ENCODE data around the gene RNF13. TPM values are rescaled to one million over a fixed set of nuclear protein-coding genes. Genes with fewer than 3 reads are reported as not detected.

The RNF13 gene
- total and polyA plus RNA-seq, 9 donors: 49.4 to 89.4 (median 54.1) TPM

- Histone ChIP-seq H3K27me3 (no peaks in the 10 kb centered on the region), H3K4me3 (no peak overlapping the region), H3K9me3 (no peaks in the 10 kb centered on the region), H3K36me3 (no peaks in the 10 kb centered on the region), H3K27ac (no peak overlapping the region), H3K4me1 (ENCODE audit: insufficient read depth) (no peaks in the 10 kb centered on the region)
- 71 to 85% (median 80%) methylated on average over 2 of the region's 2 CpGs for WGBS, 3 donors
- TF ChIP-seq CTCF (IDR thresholded peaks at IDR 0.05) (no peak), EP300 (IDR thresholded peaks at IDR 0.05) (no peak), POLR2A (IDR thresholded peaks at IDR 0.05) (no peak)
- intact Hi-C loops (cut with DNase I): no loop called here
- no peak for DNase-seq
These were observed 40.2 kb upstream of the RNF13 start for GRCh38 chr3:149772861-149773260.

DNA sequence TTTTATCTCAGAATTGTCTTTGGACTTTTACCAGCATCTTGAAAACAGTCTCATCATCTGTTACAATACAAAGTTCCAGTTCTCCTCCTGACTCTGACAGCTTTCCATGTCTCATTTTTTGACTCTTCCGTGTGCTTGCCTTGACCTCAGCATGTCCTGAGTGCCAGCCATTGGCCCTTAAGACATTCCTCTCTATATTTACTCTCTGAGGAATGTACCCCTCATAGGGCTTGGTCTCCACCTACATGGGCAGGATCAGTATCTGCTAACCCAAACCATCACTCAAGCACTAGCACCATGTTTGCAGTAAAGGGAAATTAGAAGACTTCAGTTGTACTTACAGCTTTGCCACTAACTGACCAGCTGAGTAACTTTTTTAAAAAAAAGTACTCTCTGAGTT is 36.8 kb upstream of the RNF13 start:
- TF ChIP-seq POLR2A (IDR thresholded peaks at IDR 0.05) (no peak), EP300 (IDR thresholded peaks at IDR 0.05) (no peak), CTCF (IDR thresholded peaks at IDR 0.05) (no peak)
- DNase-seq: no peak
- 41 to 65% (median 48%) methylated on average over 1 of the region's 1 CpG for WGBS, 3 donors
- intact Hi-C loops (cut with DNase I): no loop called here
- no peak overlapping the region for H3K4me3 ChIP-seq
- no peaks in the 10 kb centered on the region for H3K9me3 ChIP-seq
- no peak overlapping the region for H3K27ac ChIP-seq
- H3K4me1 ChIP-seq (ENCODE audit: insufficient read depth): no peaks in the 10 kb centered on the region
- H3K36me3 ChIP-seq: no peaks in the 10 kb centered on the region
- no peaks in the 10 kb centered on the region for H3K27me3 ChIP-seq

GRCh38 chr3:149777414-149778214 is 35.4 kb upstream of the RNF13 start:
- Histone ChIP-seq H3K27me3 (no peaks in the 10 kb centered on the region), H3K27ac (no peak overlapping the region), H3K4me3 (no peak overlapping the region), H3K9me3 (no peaks in the 10 kb centered on the region), H3K4me1 (ENCODE audit: insufficient read depth) (no peaks in the 10 kb centered on the region), H3K36me3 (no peaks in the 10 kb centered on the region)
- TF ChIP-seq POLR2A (IDR thresholded peaks at IDR 0.05) (no peak), CTCF (IDR thresholded peaks at IDR 0.05) (no peak), EP300 (IDR thresholded peaks at IDR 0.05) (no peak)
- DNase-seq: no peak
- 70 to 83% (median 70%) methylated on average over 2 of the region's 2 CpGs for WGBS, 3 donors
- intact Hi-C loops (cut with DNase I): no loop called here

GRCh38 chr3:149781211-149781610 is 31.8 kb upstream of the RNF13 start:
- Histone ChIP-seq H3K4me1 (ENCODE audit: insufficient read depth) (no peaks in the 10 kb centered on the region), H3K9me3 (no peaks in the 10 kb centered on the region), H3K27ac (no peak overlapping the region), H3K27me3 (no peaks in the 10 kb centered on the region), H3K36me3 (no peaks in the 10 kb centered on the region), H3K4me3 (no peak overlapping the region)
- TF ChIP-seq CTCF (IDR thresholded peaks at IDR 0.05): no peak
- TF ChIP-seq POLR2A (IDR thresholded peaks at IDR 0.05): no peak
- TF ChIP-seq EP300 (IDR thresholded peaks at IDR 0.05): no peak
- intact Hi-C loops (cut with DNase I): no loop called here
- WGBS, 3 donors: 59 to 77% (median 70%) methylated on average over 4 of the region's 4 CpGs
- DNase-seq: no peak
